Retina (tissue), 1 donor: ENCODE results near the gene MED13L.
A peak's percentile ranks its signal among the peaks of the same experiment; 100 is the strongest.

ENCODE experiments used
- DNase-seq: peaks from one replicate; pipeline ENCODE4 v3.0.0-alpha.2; 2016

Gene MED13L

DNA sequence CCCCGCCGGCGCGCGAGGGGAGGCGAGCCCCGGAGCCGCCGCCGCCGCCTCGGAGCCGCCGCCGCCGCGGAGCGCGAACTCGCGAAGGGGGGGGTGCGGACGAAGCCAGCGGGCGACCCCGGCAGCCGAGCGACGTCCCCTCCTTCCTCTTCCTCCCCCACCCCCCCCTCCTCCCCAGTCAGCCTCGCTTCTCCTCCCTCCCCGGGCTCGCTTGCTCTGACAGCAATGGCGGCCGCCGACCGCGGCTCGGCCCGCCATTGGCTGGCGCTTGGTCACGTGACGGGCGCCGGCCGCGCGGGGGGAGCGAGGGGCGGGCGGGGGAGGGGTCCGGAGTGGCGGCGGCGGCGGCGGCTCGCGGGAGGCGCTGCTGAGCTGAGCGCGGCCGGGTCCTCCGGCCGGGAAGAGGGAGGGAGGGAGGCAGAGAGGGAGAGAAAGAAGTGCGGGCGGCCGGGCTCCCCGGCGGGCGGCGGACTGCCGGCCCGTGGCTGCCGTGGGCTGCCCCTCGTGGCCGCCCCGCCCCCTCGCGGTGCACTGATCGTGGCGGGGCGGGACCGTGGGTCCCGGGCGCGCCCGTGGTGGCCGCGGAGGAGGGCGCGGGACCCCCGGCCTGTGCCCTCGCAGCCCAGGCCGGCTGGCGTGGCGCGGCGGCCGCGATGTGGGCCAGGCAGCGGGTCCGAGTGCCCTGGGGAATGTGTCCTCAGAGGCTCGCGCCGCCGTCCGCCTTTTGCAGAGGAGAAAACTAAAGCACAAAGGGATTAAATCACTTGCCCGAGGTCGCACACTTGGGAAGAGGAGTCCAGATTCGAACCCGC is at the start of gene MED13L:
Gene MED13L (minus strand): TSS at position 227 of the 812 bp plus-strand sequence. CDS start 562 bp downstream, outside the sequence.
- peak; percentile 77 for DNase-seq

DNA sequence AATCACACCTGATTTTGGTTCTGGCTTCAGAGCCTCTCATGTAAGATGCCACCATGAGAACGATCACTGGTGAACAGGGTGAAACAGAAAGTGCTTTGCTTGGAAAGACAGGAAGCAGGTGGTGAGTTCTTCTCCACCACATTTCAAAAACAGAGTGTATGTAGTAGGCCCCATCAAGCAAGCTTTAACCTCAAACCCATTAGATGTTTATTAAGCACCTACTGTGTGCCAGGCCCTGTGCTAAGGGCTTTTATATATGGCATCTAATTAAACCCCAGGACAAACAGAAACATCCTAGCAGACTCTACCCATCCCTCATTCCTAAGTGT is 47.8 kb upstream of the MED13L start:
- no peak for DNase-seq

DNA sequence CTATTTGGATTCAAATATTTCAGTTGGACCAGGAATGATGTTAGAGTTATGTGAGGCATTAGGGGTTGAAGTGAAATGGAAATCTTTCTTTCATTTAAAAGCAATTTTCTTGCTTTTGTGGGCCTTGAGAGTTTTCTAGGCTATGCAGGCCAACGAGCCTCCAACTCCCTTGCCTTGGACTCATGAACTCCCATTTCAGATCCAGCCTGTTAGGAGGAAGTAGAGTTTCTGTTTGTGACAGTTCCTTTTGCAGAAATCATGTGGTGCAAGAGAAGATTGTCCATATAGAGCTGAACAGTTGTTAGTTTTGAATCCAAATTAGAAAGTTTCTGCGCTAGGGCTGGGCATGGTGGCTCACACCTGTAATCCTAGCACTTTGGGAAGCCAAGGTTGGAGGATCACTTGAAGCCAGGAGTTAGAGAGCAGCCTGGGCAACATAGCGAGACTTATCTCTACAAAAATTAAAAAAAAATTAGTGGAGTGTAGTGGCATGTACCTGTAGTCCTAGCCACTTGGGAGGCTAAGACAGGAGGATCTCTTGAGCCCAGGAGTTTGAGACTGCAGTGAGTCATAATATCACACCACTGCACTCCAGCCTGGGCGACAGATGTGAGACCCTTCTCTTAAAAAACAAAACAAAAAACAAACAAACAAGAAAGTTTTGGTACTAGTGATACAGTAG is 47.3 kb upstream of the MED13L start:
- DNase-seq = no peak

- no peak for DNase-seq
Observed at GRCh38 chr12:116323406-116324386, 46.2 kb upstream of the MED13L start.

DNA sequence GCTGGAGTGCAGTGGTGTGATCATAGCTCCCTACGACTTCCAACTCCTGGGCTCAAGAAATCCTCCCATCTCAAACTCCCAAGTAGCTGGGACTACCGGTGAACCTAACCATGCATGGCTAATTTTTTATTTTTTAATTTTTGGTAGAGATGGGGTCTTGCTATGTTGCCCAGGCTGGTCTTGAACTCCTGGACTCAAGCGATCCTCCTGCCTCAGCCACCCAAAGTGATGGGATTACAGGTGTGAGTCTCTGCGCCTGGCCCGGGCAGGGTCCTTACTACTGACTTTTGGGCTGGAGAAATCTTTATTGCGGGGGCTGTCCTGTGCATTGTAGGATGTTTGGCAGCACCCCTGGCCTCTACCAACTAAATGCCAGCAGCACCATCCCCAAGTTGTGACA is 44.4 kb upstream of the MED13L start:
- no peak for DNase-seq

DNA sequence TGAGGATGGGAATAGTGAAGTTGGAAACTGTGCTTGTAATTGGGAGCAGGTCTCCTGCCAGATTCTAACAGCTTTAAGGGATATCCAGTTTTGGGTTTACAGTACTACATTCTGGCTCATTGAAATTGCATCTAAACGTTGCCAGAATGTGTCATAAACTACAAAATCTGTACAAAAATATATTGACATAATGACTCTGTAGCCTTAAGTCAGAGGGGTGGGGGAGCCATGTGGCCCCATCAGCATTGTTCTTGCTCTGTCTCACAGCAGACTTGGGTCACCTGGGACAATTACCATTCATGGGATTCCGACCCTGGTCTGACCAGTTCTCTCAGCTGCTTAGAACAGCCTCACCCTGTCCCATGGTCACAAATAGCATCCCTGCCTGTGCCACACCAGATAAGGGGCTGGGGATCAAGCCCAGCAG is 43.3 kb upstream of the MED13L start:
- no peak for DNase-seq

GRCh38 chr12:116319898-116320621 is 42.6 kb upstream of the MED13L start:
- no peak for DNase-seq

DNA sequence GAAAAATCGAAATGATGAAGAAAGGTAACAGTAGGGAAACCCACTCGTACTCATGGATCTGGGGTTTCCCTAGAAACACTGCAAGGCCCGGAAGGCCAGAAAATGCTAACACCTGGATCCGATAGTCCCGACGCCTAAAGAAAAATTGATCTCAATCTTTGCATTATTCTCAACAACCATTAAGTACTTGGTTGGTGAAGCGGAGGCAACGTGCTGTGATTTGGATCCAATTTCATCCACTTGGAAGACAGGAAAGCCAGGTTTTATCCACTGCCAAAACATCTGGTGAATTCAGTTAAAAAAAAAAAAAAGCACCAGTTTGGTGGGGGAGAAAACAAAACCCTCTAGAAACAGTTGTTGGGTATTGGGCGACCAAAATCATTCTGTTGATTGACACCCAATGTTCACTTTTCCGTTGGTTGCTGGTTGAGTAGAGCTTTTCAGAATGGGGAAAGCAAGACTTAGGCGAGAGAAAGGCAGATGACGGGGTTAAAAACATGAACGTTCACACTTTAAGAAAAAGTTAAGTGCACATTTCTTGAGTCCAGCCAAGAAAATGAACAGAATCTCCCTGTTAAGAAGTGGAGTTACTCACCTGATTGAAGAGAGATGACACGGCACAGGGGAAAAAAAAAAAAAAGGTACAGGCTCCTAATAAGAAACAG is 41.9 kb upstream of the MED13L start:
- DNase-seq = no peak

DNA sequence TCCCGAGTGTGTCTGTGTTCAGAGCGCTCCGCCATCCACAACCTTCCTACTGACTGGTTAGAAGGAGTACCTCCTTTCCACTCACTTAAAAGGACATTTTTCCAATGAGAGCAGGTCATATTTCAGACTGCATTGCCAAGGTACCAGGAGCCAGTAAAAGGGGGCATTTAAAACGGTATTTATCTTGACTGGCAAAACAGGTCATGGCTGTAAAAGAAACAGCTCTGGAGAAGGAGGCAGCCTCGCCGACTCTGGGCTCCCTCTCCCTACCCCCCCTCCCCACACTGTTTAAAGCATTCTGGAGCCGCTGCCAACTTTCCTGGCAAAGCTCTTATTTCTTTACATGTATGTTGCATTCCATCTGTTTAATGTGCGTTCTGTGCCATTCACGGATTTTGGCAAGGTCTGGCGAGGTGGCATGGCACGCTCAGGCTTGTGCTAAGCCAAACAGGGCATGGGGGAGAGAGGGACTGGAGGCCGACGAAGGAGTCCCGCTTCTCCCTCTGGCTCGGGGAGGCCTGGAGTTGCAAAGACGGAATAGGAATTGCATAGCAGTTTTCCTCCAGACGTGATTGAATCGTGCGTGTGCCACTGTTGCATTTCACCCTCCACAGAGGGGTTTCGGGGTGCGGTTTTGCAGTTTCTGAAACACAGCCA is 41.2 kb upstream of the MED13L start:
- no peak for DNase-seq

- no peak for DNase-seq
Observed at GRCh38 chr12:116317986-116318575, 40.6 kb upstream of the MED13L start.

GRCh38 chr12:116317139-116317538 is 39.6 kb upstream of the MED13L start:
- DNase-seq = no peak

GRCh38 chr12:116314477-116314876 is 37.0 kb upstream of the MED13L start:
- no peak for DNase-seq

- no peak for DNase-seq
Observed at GRCh38 chr12:116313194-116313927, 35.9 kb upstream of the MED13L start.

GRCh38 chr12:116310082-116310481 is 32.6 kb upstream of the MED13L start:
- no peak for DNase-seq

DNA sequence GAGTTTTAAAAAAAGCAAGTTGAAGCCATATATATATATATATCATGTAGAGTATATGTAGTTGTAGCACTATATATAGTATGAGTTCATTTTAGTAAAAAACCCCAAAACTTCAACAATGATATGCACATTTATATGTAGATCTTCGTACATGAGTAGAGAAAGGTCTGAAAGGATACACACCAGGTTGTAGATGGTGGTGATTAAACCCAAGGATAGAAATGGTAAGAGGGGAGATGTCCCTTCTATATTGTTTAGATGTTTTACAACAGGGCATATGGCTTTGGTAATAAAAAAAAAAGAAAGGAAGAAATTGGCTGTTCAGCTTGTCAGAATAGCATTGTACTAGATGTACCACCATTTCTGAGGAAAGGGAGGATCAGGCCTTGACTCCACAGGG is 31.9 kb upstream of the MED13L start:
- no peak for DNase-seq

- no peak for DNase-seq
Observed at GRCh38 chr12:116308647-116309046, 31.2 kb upstream of the MED13L start.

GRCh38 chr12:116306968-116307367 is 29.5 kb upstream of the MED13L start:
- no peak for DNase-seq

DNA sequence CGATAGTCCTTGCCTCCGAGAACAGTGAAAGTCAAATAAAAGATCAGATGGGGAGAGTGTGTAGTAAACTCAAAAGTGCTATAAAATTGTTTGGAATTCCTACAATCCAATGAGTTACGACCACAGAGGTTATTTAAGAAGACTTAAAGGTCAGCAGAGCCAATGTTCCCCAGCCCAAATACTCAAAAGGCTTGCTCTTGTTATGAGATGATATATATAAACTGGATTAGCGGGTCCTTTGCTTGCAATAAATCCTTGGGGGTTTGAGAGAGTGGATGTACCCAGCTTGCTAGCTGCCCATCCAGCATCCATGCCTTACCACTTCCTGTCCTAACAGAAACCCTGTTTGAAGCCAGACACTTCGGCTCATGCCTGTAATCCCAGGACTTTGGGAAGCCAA is 29.0 kb upstream of the MED13L start:
- DNase-seq = no peak

DNA sequence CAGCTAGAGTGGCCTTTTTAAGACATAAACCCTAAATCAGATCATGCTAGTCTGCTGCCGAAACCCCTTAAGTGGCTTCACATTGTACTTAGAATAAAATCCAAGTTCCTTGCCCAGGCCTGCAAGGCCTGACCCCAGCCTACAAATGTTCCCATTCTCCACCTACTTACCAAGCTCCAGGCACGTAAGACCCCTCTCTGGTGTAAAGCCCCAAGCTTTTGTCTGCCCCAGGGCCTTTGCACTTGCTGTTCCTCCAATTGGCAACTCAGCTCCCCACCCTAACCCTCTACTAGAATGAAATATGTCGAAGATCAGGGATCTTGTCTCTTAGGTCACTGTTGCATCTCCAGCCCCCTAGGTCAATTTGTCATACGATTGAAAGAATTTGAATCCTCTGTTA is 27.1 kb upstream of the MED13L start:
- no peak for DNase-seq

GRCh38 chr12:116303929-116304328 is 26.4 kb upstream of the MED13L start:
- no peak for DNase-seq
